ENCODE results near the gene KCND2. TPM values are rescaled to one million over a fixed set of nuclear protein-coding genes. Genes with fewer than 3 reads are reported as not detected.

The KCND2 gene
- total RNA-seq, 1 experiment from 2014 or later, result 0.72 TPM

DNA sequence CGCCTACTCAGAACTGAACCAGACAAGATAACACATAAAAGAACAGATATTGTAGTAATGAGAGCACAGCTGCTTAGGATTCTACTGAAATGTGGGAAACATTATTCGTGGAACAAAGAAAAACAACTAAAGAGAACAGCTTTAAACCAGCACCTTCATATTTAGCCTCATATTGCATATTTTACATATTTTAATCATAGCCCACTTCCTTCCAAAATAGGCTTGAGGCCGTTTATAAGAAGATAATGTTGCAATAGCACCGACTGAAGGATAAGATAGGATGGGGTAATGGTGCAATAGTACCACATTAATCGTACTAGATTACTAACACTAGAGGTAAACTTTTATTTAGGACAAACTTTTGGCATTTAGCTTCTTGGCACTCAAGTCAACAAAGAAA is 71.3 kb downstream of the KCND2 start:
- no peak for TF ChIP-seq EZH2 (IDR thresholded peaks at IDR 0.05; ENCODE audit: low read depth)
- TF ChIP-seq, protein P1, sequence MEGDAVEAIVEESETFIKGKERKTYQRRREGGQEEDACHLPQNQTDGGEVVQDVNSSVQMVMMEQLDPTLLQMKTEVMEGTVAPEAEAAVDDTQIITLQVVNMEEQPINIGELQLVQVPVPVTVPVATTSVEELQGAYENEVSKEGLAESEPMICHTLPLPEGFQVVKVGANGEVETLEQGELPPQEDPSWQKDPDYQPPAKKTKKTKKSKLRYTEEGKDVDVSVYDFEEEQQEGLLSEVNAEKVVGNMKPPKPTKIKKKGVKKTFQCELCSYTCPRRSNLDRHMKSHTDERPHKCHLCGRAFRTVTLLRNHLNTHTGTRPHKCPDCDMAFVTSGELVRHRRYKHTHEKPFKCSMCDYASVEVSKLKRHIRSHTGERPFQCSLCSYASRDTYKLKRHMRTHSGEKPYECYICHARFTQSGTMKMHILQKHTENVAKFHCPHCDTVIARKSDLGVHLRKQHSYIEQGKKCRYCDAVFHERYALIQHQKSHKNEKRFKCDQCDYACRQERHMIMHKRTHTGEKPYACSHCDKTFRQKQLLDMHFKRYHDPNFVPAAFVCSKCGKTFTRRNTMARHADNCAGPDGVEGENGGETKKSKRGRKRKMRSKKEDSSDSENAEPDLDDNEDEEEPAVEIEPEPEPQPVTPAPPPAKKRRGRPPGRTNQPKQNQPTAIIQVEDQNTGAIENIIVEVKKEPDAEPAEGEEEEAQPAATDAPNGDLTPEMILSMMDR (conservative IDR thresholded peaks at IDR 0.05), result no peak
- Histone ChIP-seq H2AFZ (no peak overlapping the region), H3K4me3 (no peak overlapping the region), H3K4me1 (replicated peaks; ENCODE audit: insufficient read depth) (no peaks in the 10 kb centered on the region), H3F3A (ENCODE audit: insufficient read depth, low read depth) (no peaks in the 10 kb centered on the region), H3K36me3 (ENCODE audit: low read depth) (no peaks in the 10 kb centered on the region), H3K79me2 (ENCODE audit: low read depth) (no peaks in the 10 kb centered on the region), H3K27ac (no peak overlapping the region), H3K9me3 (ENCODE audit: insufficient read depth, low read depth) (no peaks in the 10 kb centered on the region), H3K9me2 (ENCODE audit: insufficient read depth) (no peaks in the 10 kb centered on the region), H4K20me1 (ENCODE audit: insufficient read depth) (no peaks in the 10 kb centered on the region), H3K4me2 (no peak overlapping the region), H3K27me3 (ENCODE audit: insufficient read depth, low read depth) (no peaks in the 10 kb centered on the region)
- ChIA-PET CTCF (interaction anchor here (0.6 kb wide), 1 partner anchor 10 kb away, joined by 4 read pairs; no protein-coding TSS in a partner anchor), POLR2A (ENCODE audit: unreplicated experiment) (no interaction called here)
- DNase-seq, result no peak
- intact Hi-C loops (cut with micrococcal nuclease; ENCODE audit: unreplicated experiment), result no loop called here
- no TSS peak for BruUV-seq (replicated peaks)

DNA sequence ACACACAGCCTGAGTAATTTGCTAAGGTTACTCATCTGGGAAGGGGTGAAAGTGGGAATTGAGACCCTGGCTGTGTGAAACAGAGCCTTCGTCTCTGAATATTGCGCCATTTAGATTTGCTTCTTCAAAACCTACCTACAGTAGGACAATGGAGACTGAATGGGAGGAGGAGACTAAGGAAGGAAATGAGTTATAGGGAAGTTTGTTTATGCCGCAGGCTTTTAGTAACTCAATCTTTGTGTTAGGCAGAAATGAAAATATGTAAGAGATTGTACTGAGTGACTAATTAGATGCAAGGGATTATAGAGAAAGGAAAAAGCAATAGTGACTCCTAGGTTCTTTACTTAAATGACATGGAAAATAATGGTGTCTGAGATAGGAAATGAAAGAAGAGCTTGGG is 80.2 kb downstream of the KCND2 start:
- no peaks in the 10 kb centered on the region; the same call in 1 of the 2 replicates for H4K20me1 ChIP-seq (ENCODE audit: insufficient read depth)
- no peak overlapping the region for H3K4me2 ChIP-seq
- ChIA-PET CTCF (no interaction called here), POLR2A (ENCODE audit: unreplicated experiment) (no interaction called here)
- 0 out of 2 replicates have a peak, but pooled peaks cover 3% of the 10 kb centered on the region for H3K9me3 ChIP-seq (ENCODE audit: insufficient read depth, low read depth)
- no peaks in the 10 kb centered on the region for H3K4me1 ChIP-seq (replicated peaks; ENCODE audit: insufficient read depth)
- no peak overlapping the region; the same call in 1 of the 2 replicates for H2AFZ ChIP-seq
- TF ChIP-seq EZH2 (IDR thresholded peaks at IDR 0.05; ENCODE audit: low read depth), result no peak
- TF ChIP-seq, protein P1 (conservative IDR thresholded peaks at IDR 0.05), result no peak
- no peaks in the 10 kb centered on the region for H3F3A ChIP-seq (ENCODE audit: insufficient read depth, low read depth)
- no peaks in the 10 kb centered on the region for H3K79me2 ChIP-seq (ENCODE audit: low read depth)
- H3K9me2 ChIP-seq (ENCODE audit: insufficient read depth), result no peaks in the 10 kb centered on the region
- no peak overlapping the region for H3K27ac ChIP-seq
- no TSS peak for BruUV-seq (replicated peaks)
- H3K27me3 ChIP-seq (ENCODE audit: insufficient read depth, low read depth), result no peaks in the 10 kb centered on the region
- H3K4me3 ChIP-seq, result no peak overlapping the region
- no peaks in the 10 kb centered on the region for H3K36me3 ChIP-seq (ENCODE audit: low read depth)
- no peak for DNase-seq
- intact Hi-C loops (cut with micrococcal nuclease; ENCODE audit: unreplicated experiment), result no loop called here

DNA sequence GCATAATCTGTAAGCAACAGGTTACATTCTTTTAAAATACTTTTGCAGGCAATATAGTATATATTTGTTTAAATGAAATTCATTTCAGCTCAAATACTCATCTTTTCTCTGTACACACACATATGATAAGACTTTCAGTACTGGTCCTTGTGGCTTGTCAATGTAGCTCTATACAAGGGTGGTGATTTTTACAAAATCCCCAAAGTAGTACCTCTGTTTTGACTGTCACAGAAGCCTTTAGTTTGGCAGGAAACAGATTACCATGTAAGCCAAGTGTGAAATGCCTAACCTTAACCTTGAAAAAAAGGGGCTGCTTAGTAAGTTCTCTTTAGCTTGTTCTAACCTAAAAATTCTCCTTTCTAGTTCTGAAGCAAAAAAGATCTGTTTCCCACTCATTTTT is 87.9 kb downstream of the KCND2 start:
- Histone ChIP-seq H2AFZ (no peak overlapping the region), H3K4me3 (no peak overlapping the region), H3K9me2 (ENCODE audit: insufficient read depth) (no peaks in the 10 kb centered on the region), H3K79me2 (ENCODE audit: low read depth) (no peaks in the 10 kb centered on the region), H4K20me1 (ENCODE audit: insufficient read depth) (no peaks in the 10 kb centered on the region), H3K27me3 (ENCODE audit: insufficient read depth, low read depth) (no peaks in the 10 kb centered on the region), H3K36me3 (ENCODE audit: low read depth) (no peaks in the 10 kb centered on the region), H3K4me2 (no peak overlapping the region), H3K27ac (no peak overlapping the region), H3K9me3 (ENCODE audit: insufficient read depth, low read depth) (0 out of 2 replicates have a peak, but pooled peaks cover 3% of the 10 kb centered on the region), H3F3A (ENCODE audit: insufficient read depth, low read depth) (no peaks in the 10 kb centered on the region), H3K4me1 (replicated peaks; ENCODE audit: insufficient read depth) (no peaks in the 10 kb centered on the region)
- intact Hi-C loops (cut with micrococcal nuclease; ENCODE audit: unreplicated experiment), result no loop called here
- DNase-seq, result no peak
- TF ChIP-seq, protein P1 (conservative IDR thresholded peaks at IDR 0.05), result no peak
- TF ChIP-seq EZH2 (IDR thresholded peaks at IDR 0.05; ENCODE audit: low read depth), result no peak
- ChIA-PET CTCF (no interaction called here), POLR2A (ENCODE audit: unreplicated experiment) (no interaction called here)
- no TSS peak for BruUV-seq (replicated peaks)
